ENCODE results near the gene CMTM6.
"Not testable (repeated sequence)": the region's sequence is repeated elsewhere in the genome, so short reads cannot be mapped to it uniquely, and the experiment has no call there.

Gene CMTM6

DNA sequence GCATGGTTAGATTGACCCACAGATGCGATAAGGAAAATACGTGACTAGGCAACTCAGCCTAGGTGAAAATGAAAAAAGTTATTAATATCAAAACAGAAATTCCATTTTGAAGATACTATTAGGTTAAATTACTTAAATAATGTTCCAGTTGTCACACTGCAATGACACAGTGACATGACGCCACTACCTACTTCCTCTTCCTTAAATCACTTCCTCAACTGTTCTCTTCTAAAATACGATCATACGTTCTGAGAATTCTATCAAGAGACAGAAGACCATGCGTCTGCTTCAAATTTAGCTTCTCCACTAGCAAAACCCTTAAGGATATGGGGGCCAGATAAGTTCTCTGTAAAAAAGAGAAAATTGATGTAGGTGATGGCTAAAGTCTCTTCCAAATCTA is 18.2 kb downstream of the CMTM6 start:
- Histone ChIP-seq H3K36me3 (no peaks in the 10 kb centered on the region), H3K27me3 (no peaks in the 10 kb centered on the region), H3K4me1 (no peaks in the 10 kb centered on the region), H3K9me3 (no peaks in the 10 kb centered on the region), H3K4me3 (ENCODE audit: low read depth, low read length) (no peak overlapping the region)
- DNase-seq, result no peak
- TF ChIP-seq, protein P1, sequence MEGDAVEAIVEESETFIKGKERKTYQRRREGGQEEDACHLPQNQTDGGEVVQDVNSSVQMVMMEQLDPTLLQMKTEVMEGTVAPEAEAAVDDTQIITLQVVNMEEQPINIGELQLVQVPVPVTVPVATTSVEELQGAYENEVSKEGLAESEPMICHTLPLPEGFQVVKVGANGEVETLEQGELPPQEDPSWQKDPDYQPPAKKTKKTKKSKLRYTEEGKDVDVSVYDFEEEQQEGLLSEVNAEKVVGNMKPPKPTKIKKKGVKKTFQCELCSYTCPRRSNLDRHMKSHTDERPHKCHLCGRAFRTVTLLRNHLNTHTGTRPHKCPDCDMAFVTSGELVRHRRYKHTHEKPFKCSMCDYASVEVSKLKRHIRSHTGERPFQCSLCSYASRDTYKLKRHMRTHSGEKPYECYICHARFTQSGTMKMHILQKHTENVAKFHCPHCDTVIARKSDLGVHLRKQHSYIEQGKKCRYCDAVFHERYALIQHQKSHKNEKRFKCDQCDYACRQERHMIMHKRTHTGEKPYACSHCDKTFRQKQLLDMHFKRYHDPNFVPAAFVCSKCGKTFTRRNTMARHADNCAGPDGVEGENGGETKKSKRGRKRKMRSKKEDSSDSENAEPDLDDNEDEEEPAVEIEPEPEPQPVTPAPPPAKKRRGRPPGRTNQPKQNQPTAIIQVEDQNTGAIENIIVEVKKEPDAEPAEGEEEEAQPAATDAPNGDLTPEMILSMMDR (IDR thresholded peaks at IDR 0.05; ENCODE audit: low read depth, low read length), result no peak

GRCh38 chr3:32483772-32484171 is 18.9 kb downstream of the CMTM6 start:
- Histone ChIP-seq H3K36me3 (no peaks in the 10 kb centered on the region), H3K27me3 (no peaks in the 10 kb centered on the region), H3K4me1 (no peaks in the 10 kb centered on the region), H3K9me3 (no peaks in the 10 kb centered on the region), H3K4me3 (ENCODE audit: low read depth, low read length) (no peak overlapping the region)
- DNase-seq, result no peak
- TF ChIP-seq, protein P1 (IDR thresholded peaks at IDR 0.05; ENCODE audit: low read depth, low read length), result no peak

GRCh38 chr3:32482693-32483092 is 20.0 kb downstream of the CMTM6 start:
- H3K4me3 ChIP-seq (ENCODE audit: low read depth, low read length), result no peak overlapping the region

GRCh38 chr3:32481791-32482631 is 20.6 kb downstream of the CMTM6 start:
- Histone ChIP-seq H3K4me1 (no peaks in the 10 kb centered on the region), H3K4me3 (ENCODE audit: low read depth, low read length) (no peak overlapping the region), H3K36me3 (no peaks in the 10 kb centered on the region), H3K27me3 (no peaks in the 10 kb centered on the region), H3K9me3 (no peaks in the 10 kb centered on the region)
- TF ChIP-seq, protein P1 (IDR thresholded peaks at IDR 0.05; ENCODE audit: low read depth, low read length), result no peak
- DNase-seq, result no peak

More at GRCh38 chr3:32482693-32483092, 20.0 kb downstream of the CMTM6 start:
- no peaks in the 10 kb centered on the region for H3K27me3 ChIP-seq
- H3K4me1 ChIP-seq, result no peaks in the 10 kb centered on the region
- H3K36me3 ChIP-seq, result no peaks in the 10 kb centered on the region
- TF ChIP-seq, protein P1 (IDR thresholded peaks at IDR 0.05; ENCODE audit: low read depth, low read length), result no peak
- H3K9me3 ChIP-seq, result no peaks in the 10 kb centered on the region
- DNase-seq, result no peak

DNA sequence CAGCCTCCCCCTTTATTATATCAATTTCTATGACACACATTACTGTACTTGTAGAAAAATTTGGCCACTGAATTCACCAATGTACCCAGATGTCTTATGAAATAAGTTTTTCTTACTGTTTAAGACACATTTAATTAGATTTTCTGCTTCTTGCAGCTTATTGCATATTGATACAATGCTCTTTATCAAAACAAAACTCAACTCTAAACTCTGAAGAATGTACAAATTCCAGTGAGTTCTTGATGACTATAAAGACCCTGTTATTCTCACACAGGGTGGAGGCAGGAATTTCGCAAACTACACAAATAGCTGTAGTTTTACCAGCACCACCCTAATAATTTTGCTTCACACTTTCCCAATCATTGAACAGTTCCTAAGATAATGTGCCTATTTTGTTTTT is 22.0 kb downstream of the CMTM6 start:
- TF ChIP-seq, protein P1 (IDR thresholded peaks at IDR 0.05; ENCODE audit: low read depth, low read length), result no peak

GRCh38 chr3:32474201-32474600 is 28.5 kb downstream of the CMTM6 start:
- TF ChIP-seq, protein P1 (IDR thresholded peaks at IDR 0.05; ENCODE audit: low read depth, low read length), result no peak
- H3K4me1 ChIP-seq, result no peaks in the 10 kb centered on the region
- no peak overlapping the region for H3K4me3 ChIP-seq (ENCODE audit: low read depth, low read length)
- no peaks in the 10 kb centered on the region for H3K36me3 ChIP-seq
- no peak for DNase-seq
- H3K9me3 ChIP-seq, result no peaks in the 10 kb centered on the region
- H3K27me3 ChIP-seq, result no peaks in the 10 kb centered on the region

More for the DNA sequence above, 22.0 kb downstream of the CMTM6 start:
- Histone ChIP-seq H3K36me3 (no peaks in the 10 kb centered on the region), H3K9me3 (no peaks in the 10 kb centered on the region), H3K27me3 (no peaks in the 10 kb centered on the region), H3K4me1 (no peaks in the 10 kb centered on the region), H3K4me3 (ENCODE audit: low read depth, low read length) (no peak overlapping the region)
- DNase-seq, result no peak

DNA sequence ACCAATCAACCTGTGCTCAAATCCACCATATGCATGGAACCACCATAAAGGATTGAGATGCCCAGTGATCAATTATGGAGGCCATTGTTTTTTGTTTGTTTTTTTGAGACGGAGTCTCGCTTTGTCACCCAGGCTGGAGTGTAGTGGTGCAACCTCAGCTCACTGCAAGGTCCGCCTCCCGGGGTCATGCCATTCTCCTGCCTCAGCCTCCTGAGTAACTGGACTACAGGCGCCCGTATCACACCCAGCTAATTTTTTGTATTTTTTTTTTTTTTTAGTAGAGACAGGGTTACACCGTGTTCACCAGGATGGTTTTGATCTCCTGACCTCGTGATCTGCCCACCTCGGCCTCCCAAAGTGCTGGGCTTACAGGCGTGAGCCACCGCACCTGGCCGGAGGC is 30.5 kb downstream of the CMTM6 start:
- not testable (repeated sequence) for H3K9me3 ChIP-seq; DNase-seq; H3K4me1 ChIP-seq; H3K4me3 ChIP-seq (ENCODE audit: low read depth, low read length); H3K36me3 ChIP-seq; H3K27me3 ChIP-seq

All from BE2C (cell line).